A549 (cell line): Measurements from ENCODE around the gene NUDCD3.

Source experiments
- CEBPB ChIP-seq, 2 experiments: fragments of >200 bp in 1 of 2; sonication (Bioruptor Twin) in 1 of 2; formaldehyde crosslinking in 1 of 2; IDR thresholded peaks; 2 replicates each; pipeline ENCODE4 v1.6.1; 2012 to 2016
- CTCF ChIP-seq: fragments of >200 bp; sonication (Bioruptor Twin); formaldehyde crosslinking; IDR thresholded peaks from 3 replicates; pipeline ENCODE4 v1.5.1; 2016
- ELK1 ChIP-seq: fragments of 150-350 bp; IDR thresholded peaks from 2 replicates; pipeline ENCODE4 v1.6.1; 2014; ENCODE audit warnings: low read depth, mild to moderate bottlenecking, low read length
- EP300 ChIP-seq, 2 experiments: fragments of >200 bp; sonication (Bioruptor Twin); formaldehyde crosslinking; IDR thresholded peaks; 2 replicates in 1 of 2; 3 replicates in 1 of 2; pipeline ENCODE4 v1.6.1; 2016 to 2017
- FOSL2 ChIP-seq, 2 experiments: fragments of 450-650 bp in 1 of 2; fragments of >200 bp in 1 of 2; sonication (Bioruptor Twin) in 1 of 2; formaldehyde crosslinking; IDR thresholded peaks; 2 replicates each; pipeline versions ENCODE4 v1.5.0 to v1.6.1; 2016 to 2020; ENCODE audit warnings: mild to moderate bottlenecking in 1 of 2, moderate library complexity in 1 of 2
- MAX ChIP-seq: IDR thresholded peaks from 2 replicates; pipeline ENCODE4 v1.6.1; 2012
- POLR2A ChIP-seq: IDR thresholded peaks from 2 replicates; pipeline ENCODE4 v1.6.1; 2012; ENCODE audit warnings: mild to moderate bottlenecking, low read length
- RAD21 ChIP-seq, 2 experiments: fragments of >200 bp in 1 of 2; sonication (Bioruptor Twin) in 1 of 2; formaldehyde crosslinking in 1 of 2; IDR thresholded peaks in 1 of 2; conservative IDR thresholded peaks in 1 of 2; 2 replicates in 1 of 2; 3 replicates in 1 of 2; pipeline ENCODE4 v1.6.1; 2012 to 2018; ENCODE audit warnings: inconsistent platforms in 1 of 2
- RFX5 ChIP-seq: fragments of 450-650 bp; IDR thresholded peaks from 2 replicates; pipeline ENCODE4 v1.7.1; 2014; ENCODE audit warnings: antibody characterized with exemption, mild to moderate bottlenecking, moderate library complexity
- SMC3 ChIP-seq: fragments of >200 bp; sonication (Bioruptor Twin); formaldehyde crosslinking; IDR thresholded peaks from 3 replicates; pipeline ENCODE4 v1.6.1; 2018; ENCODE audit warnings: inconsistent platforms
- TF ChIP-seq, protein P1 (sequence below): IDR thresholded peaks from 2 replicates; pipeline ENCODE4 v1.6.1; 2012
- TF ChIP-seq, protein P2 (sequence below): fragments of 200-600 bp; sonication (generic); IDR thresholded peaks from 2 replicates; pipeline ENCODE4 v1.6.1; 2016; ENCODE audit warnings: antibody characterized with exemption, mild to moderate bottlenecking, moderate library complexity
- TF ChIP-seq, protein P3 (sequence below): fragments of 450-650 bp; IDR thresholded peaks from 2 replicates; pipeline ENCODE4 v1.6.1; 2014; ENCODE audit warnings: antibody characterized with exemption

DNA sequence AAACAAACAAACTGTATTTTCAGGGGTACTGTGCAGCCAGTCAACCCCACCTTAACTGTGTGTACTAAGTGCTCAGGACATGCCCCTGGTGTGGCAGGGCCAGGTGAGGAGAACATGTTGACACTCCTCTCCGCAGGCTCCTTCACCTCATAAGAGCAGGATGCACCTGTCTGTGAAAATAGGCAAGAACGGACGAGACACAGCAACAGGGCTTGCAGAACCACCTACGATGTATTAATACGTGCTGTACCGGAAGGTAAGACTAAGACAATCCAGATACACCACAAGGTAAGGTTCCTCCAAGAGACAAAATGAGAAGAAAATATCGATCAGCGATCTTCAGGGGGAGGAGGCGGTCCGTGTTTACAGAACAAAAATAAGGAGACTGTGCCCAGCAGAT is 99.3 kb downstream of the NUDCD3 start:
- TF ChIP-seq RAD21 (conservative IDR thresholded peaks at IDR 0.05 in 1 of 2, IDR thresholded peaks at IDR 0.05 in 1 of 2) (no peak), SMC3 (no peak), POLR2A (no peak), CTCF (no peak), CEBPB (IDR thresholded peaks at IDR 0.05) (no peak), RFX5 (no peak), EP300 (IDR thresholded peaks at IDR 0.05) (no peak), ELK1 (no peak), MAX (no peak), FOSL2 (IDR thresholded peaks at IDR 0.05) (no peak), FOSL2 (CRISPR knock-in tag; IDR thresholded peaks at IDR 0.05) (no peak)
- TF ChIP-seq, protein P1, sequence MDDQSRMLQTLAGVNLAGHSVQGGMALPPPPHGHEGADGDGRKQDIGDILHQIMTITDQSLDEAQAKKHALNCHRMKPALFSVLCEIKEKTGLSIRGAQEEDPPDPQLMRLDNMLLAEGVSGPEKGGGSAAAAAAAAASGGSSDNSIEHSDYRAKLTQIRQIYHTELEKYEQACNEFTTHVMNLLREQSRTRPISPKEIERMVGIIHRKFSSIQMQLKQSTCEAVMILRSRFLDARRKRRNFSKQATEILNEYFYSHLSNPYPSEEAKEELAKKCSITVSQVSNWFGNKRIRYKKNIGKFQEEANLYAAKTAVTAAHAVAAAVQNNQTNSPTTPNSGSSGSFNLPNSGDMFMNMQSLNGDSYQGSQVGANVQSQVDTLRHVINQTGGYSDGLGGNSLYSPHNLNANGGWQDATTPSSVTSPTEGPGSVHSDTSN, result no peak
- TF ChIP-seq, protein P2, sequence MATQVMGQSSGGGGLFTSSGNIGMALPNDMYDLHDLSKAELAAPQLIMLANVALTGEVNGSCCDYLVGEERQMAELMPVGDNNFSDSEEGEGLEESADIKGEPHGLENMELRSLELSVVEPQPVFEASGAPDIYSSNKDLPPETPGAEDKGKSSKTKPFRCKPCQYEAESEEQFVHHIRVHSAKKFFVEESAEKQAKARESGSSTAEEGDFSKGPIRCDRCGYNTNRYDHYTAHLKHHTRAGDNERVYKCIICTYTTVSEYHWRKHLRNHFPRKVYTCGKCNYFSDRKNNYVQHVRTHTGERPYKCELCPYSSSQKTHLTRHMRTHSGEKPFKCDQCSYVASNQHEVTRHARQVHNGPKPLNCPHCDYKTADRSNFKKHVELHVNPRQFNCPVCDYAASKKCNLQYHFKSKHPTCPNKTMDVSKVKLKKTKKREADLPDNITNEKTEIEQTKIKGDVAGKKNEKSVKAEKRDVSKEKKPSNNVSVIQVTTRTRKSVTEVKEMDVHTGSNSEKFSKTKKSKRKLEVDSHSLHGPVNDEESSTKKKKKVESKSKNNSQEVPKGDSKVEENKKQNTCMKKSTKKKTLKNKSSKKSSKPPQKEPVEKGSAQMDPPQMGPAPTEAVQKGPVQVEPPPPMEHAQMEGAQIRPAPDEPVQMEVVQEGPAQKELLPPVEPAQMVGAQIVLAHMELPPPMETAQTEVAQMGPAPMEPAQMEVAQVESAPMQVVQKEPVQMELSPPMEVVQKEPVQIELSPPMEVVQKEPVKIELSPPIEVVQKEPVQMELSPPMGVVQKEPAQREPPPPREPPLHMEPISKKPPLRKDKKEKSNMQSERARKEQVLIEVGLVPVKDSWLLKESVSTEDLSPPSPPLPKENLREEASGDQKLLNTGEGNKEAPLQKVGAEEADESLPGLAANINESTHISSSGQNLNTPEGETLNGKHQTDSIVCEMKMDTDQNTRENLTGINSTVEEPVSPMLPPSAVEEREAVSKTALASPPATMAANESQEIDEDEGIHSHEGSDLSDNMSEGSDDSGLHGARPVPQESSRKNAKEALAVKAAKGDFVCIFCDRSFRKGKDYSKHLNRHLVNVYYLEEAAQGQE, result no peak
- TF ChIP-seq, protein P3, sequence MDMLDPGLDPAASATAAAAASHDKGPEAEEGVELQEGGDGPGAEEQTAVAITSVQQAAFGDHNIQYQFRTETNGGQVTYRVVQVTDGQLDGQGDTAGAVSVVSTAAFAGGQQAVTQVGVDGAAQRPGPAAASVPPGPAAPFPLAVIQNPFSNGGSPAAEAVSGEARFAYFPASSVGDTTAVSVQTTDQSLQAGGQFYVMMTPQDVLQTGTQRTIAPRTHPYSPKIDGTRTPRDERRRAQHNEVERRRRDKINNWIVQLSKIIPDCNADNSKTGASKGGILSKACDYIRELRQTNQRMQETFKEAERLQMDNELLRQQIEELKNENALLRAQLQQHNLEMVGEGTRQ, result no peak
